Lung (tissue), 12 donors: ENCODE data around the gene ASCL3. TPM values are rescaled to one million over a fixed set of nuclear protein-coding genes. Genes with fewer than 3 reads are reported as not detected.

Source experiments
- ATAC-seq: fragments of 200-7000 bp; cut with Tn5 transposase; one replicate; pipeline ENCODE4 v1.9.1; 2020; ENCODE audit warnings: moderate number of reproducible peaks; ENCODE audit not compliant: insufficient read depth, low FRiP score
- DNase-seq, 3 donors: peaks; one replicate each; pipeline ENCODE4 v3.0.0-alpha.2; 2013 to 2017
- H3K27ac ChIP-seq, 2 donors: one replicate each; pipeline ENCODE4 v1.5.1; 2013; ENCODE audit warnings: mild to moderate bottlenecking in 2 of 2, moderate library complexity in 2 of 2, control low read depth in 1 of 2, inconsistent platforms in 1 of 2, low read depth in 1 of 2, low read length in 1 of 2
- H3K27me3 ChIP-seq, 3 donors: one replicate each; pipeline ENCODE4 v1.5.1; 2013; ENCODE audit warnings: low read length in 2 of 3; ENCODE audit not compliant: control insufficient read depth in 3 of 3, insufficient read depth in 3 of 3
- H3K36me3 ChIP-seq, 4 donors: one replicate each; pipeline ENCODE4 v1.5.1; 2013; ENCODE audit warnings: low read length in 4 of 4, mild to moderate bottlenecking in 1 of 4, moderate library complexity in 1 of 4; ENCODE audit not compliant: control insufficient read depth in 4 of 4, insufficient read depth in 4 of 4
- H3K4me1 ChIP-seq, 5 donors: one replicate each; pipeline ENCODE4 v1.5.1; 2013; ENCODE audit warnings: low read length in 5 of 5, mild to moderate bottlenecking in 2 of 5, moderate library complexity in 1 of 5; ENCODE audit not compliant: control insufficient read depth in 5 of 5, insufficient read depth in 5 of 5
- H3K4me3 ChIP-seq: one replicate; pipeline ENCODE4 v1.5.1; 2013; ENCODE audit warnings: mild to moderate bottlenecking, control low read depth, moderate library complexity
- H3K9ac ChIP-seq, 2 donors: one replicate each; pipeline ENCODE4 v1.5.1; 2013; ENCODE audit warnings: low read length in 2 of 2, control low read depth in 1 of 2; ENCODE audit not compliant: insufficient read depth in 1 of 2
- H3K9me3 ChIP-seq, 4 donors: one replicate each; pipeline ENCODE4 v1.5.1; 2013; ENCODE audit warnings: low read length in 3 of 4, mild to moderate bottlenecking in 1 of 4, moderate library complexity in 1 of 4; ENCODE audit not compliant: control insufficient read depth in 4 of 4, insufficient read depth in 3 of 4
- WGBS, 2 donors: extraction: QIAGEN DNeasy Blood & Tissue Kit; methylation state at CpG; one replicate each; pipeline ENCODE4 v1.1.7; 2013; 5-methylcytosine and 5-hydroxymethylcytosine counted together
- polyA plus RNA-seq, 2 donors: library from polyadenylated mRNA; stranded (reverse); fragments of 200-250 nt; gene quantifications; one replicate each; pipeline ENCODE4 v1.2.1, GENCODE V29; 2013
- total RNA-seq, 2 donors: library from RNA; depleted of rRNA in 1 of 2; stranded (reverse); fragments of >200 nt in 1 of 2; gene quantifications; one replicate each; pipeline ENCODE4 v1.2.1, GENCODE V29; 2014 to 2021
- TF ChIP-seq, protein P1 (sequence below): IDR thresholded peaks from 2 replicates; pipeline ENCODE4 v1.5.1; 2012; ENCODE audit warnings: mild to moderate bottlenecking; ENCODE audit errors: control extremely low read depth, extremely low read depth
- donor health status: control.
- donor health status: control.
- donor health status: Bipolar disorder and iron deficiency.
- donor health status: healthy.
- donor health status: DM: yes; HTN: yes; CAD: no.

Gene ASCL3
- total and polyA plus RNA-seq, 4 donors, result not detected

- H3K27me3 ChIP-seq, result no peaks in the 10 kb centered on the region
- H3K4me3 ChIP-seq, result no peak within 1 kb of the TSS
- H3K9me3 ChIP-seq, result no peaks in the 10 kb centered on the region
- H3K4me1 ChIP-seq, result no peaks in the 10 kb centered on the region
- no peak within 1 kb of the TSS for H3K27ac ChIP-seq
- TF ChIP-seq, protein P1, sequence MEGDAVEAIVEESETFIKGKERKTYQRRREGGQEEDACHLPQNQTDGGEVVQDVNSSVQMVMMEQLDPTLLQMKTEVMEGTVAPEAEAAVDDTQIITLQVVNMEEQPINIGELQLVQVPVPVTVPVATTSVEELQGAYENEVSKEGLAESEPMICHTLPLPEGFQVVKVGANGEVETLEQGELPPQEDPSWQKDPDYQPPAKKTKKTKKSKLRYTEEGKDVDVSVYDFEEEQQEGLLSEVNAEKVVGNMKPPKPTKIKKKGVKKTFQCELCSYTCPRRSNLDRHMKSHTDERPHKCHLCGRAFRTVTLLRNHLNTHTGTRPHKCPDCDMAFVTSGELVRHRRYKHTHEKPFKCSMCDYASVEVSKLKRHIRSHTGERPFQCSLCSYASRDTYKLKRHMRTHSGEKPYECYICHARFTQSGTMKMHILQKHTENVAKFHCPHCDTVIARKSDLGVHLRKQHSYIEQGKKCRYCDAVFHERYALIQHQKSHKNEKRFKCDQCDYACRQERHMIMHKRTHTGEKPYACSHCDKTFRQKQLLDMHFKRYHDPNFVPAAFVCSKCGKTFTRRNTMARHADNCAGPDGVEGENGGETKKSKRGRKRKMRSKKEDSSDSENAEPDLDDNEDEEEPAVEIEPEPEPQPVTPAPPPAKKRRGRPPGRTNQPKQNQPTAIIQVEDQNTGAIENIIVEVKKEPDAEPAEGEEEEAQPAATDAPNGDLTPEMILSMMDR, result no peak
- no peaks in the 10 kb centered on the region for H3K36me3 ChIP-seq
- DNase-seq (no peak), ATAC-seq (no peak)
- H3K9ac ChIP-seq, result no peak within 1 kb of the TSS
- 80 to 88% methylated on average over 12 of the region's 12 CpGs for WGBS, 2 donors
Measured at GRCh38 chr11:8932564-8933180, 10.1 kb downstream of the ASCL3 start, which contains the start of gene C11orf16. C11orf16 (minus strand) TSS chr11:8932947; CDS start chr11:8932308, 639 bp downstream.

DNA sequence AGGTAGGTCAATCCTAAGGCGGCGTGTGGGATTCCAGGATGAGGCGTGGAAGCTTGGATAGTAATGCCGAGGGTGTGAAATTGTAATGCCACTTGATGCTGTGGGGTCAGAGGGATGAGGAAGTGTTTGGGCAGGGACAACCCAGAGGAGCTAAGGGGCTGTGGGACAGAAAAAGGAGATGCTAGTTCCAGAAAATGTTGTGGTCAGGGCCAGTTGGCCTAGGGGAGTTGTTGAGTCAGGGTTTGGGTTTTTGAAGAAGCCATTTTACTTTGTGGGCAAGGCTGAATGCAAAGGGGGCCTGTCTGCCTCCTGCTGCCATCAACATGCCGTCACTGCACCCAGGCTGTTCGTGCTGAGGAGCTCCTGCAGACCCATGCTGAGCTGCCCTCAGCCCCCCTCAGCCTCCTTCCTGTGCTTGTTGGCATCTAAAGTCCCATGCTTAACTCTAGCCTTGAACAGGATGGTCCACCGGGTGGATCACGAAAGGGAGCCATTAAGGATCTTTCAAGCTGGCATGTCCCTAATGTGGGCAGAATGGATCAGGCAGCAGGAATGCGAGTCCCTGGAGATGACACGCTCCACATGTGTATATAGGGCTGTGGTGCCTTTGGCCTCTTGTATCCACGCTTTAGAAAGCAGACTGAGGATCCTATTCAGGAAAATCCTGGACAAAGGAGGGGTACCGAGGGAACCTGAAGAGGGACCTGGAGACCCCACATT is 12.2 kb downstream of the ASCL3 start:
- Histone ChIP-seq H3K4me1 (no peaks in the 10 kb centered on the region), H3K9me3 (no peaks in the 10 kb centered on the region), H3K9ac (no peak overlapping the region), H3K27ac (no peak overlapping the region), H3K27me3 (no peaks in the 10 kb centered on the region), H3K36me3 (no peaks in the 10 kb centered on the region), H3K4me3 (no peak overlapping the region)
- DNase-seq (no peak), ATAC-seq (no peak)
- TF ChIP-seq, protein P1, result no peak
- WGBS, 2 donors, result 95 to 97% methylated on average over 12 of the region's 12 CpGs

GRCh38 chr11:8928981-8929615 is 13.7 kb downstream of the ASCL3 start:
- ATAC-seq (no peak), DNase-seq (no peak)
- H3K9me3 ChIP-seq, result no peaks in the 10 kb centered on the region
- TF ChIP-seq, protein P1, result no peak
- WGBS, 2 donors, result 93 to 96% methylated on average over 9 of the region's 9 CpGs
- H3K4me3 ChIP-seq, result no peak overlapping the region
- H3K27ac ChIP-seq, result no peak overlapping the region
- no peaks in the 10 kb centered on the region for H3K4me1 ChIP-seq
- H3K36me3 ChIP-seq, result peaks cover 0 to 4% (median 0%) of the 10 kb centered on the region in 4 donors
- no peaks in the 10 kb centered on the region for H3K27me3 ChIP-seq
- H3K9ac ChIP-seq, result no peak overlapping the region
